Measurements from ENCODE around the gene STX2.

DNA sequence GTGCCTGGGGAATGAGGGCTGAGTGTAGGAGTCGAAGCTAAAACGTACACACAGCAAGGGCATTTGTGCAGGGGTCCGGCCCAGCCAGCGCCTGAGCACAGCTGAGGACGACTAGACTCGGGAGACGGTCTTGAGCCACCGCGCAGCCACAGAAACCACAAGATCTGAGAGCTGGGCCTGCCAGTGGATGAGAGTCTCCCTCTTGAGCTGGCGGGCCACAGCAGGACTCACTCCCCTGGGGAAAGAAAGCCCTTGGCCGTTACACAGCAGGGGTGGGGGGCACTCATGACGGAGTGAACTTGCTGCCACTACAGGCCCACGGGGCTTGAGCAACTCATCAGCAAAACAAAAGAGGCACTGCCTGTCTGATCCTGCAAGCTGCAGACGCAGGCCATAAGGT is 23.0 kb downstream of the STX2 start:
- TF ChIP-seq, protein P1, sequence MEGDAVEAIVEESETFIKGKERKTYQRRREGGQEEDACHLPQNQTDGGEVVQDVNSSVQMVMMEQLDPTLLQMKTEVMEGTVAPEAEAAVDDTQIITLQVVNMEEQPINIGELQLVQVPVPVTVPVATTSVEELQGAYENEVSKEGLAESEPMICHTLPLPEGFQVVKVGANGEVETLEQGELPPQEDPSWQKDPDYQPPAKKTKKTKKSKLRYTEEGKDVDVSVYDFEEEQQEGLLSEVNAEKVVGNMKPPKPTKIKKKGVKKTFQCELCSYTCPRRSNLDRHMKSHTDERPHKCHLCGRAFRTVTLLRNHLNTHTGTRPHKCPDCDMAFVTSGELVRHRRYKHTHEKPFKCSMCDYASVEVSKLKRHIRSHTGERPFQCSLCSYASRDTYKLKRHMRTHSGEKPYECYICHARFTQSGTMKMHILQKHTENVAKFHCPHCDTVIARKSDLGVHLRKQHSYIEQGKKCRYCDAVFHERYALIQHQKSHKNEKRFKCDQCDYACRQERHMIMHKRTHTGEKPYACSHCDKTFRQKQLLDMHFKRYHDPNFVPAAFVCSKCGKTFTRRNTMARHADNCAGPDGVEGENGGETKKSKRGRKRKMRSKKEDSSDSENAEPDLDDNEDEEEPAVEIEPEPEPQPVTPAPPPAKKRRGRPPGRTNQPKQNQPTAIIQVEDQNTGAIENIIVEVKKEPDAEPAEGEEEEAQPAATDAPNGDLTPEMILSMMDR (IDR thresholded peaks at IDR 0.05): no peak
- no peak for TF ChIP-seq POLR2A (IDR thresholded peaks at IDR 0.05)
